Fibroblast of the aortic adventitia (primary cell): ENCODE results near the gene IFNA10. TPM values are rescaled to one million over a fixed set of nuclear protein-coding genes. Genes with fewer than 3 reads are reported as not detected.
"Not testable (repeated sequence)": the region's sequence is repeated elsewhere in the genome, so short reads cannot be mapped to it uniquely, and the experiment has no call there.

ENCODE experiments used
- DNase-seq: peaks from one replicate; pipeline ENCODE4 v3.0.0-alpha.2; 2010; ENCODE audit warnings: low read depth
- H3K4me3 ChIP-seq: 2 replicates; pipeline ENCODE4 v1.5.1; 2011; ENCODE audit warnings: low read depth, mild to moderate bottlenecking, control low read depth, low read length, moderate library complexity
- total RNA-seq: library from RNA; depleted of rRNA; stranded (reverse); fragments of >200 nt; gene quantifications from 2 replicates; pipeline ENCODE4 v1.2.3, GENCODE V29; 2012; ENCODE audit warnings: low replicate concordance
- TF ChIP-seq, protein P1 (sequence below): IDR thresholded peaks from 2 replicates; pipeline ENCODE4 v1.5.1; 2011; ENCODE audit warnings: mild to moderate bottlenecking, low read length, control low read depth, inconsistent platforms; ENCODE audit not compliant: insufficient read depth

The IFNA10 gene
- total RNA-seq, 1 donor, result not detected

DNA sequence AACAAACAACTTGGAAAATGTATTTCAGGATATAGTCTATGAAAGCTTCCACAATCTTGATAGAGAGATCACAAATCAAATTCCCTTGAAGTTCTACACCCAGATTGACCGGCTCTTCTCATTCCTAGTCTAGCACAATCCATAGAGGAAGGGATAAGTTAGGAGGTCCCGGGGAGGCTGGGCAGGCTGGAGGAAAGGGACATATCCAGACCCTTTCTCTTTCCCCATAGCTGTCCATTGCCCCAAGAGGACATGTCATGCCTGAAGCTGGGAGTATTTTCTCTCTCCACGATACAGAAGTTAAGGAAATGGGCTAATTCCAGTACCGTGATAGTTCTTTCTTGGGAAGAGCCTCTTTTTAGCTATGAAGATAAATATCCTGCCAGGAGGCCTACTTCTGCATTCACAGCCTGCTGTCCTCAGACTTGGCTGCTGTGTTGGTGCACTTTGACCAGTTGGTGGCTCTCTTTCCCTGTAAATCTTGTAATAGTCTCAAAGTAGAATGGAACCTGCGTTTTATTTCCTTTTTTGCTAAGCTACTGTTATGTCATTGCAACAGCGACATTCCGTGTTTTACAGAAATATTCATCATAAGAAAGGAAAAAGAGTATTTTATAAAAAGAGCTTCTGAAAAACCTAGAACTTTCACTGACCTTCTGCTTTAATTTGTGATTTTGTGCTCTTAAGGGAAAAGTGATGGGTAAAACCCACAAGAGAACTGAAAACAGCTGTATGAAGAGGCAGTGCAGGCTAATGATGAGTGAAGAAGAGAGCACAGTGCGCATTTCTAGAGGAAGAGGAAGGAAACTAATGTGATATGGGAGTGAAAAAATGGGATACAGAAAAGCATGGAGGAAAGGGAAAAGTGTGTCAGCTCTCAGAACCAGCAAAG is 28.8 kb upstream of the IFNA10 start:
- TF ChIP-seq, protein P1, sequence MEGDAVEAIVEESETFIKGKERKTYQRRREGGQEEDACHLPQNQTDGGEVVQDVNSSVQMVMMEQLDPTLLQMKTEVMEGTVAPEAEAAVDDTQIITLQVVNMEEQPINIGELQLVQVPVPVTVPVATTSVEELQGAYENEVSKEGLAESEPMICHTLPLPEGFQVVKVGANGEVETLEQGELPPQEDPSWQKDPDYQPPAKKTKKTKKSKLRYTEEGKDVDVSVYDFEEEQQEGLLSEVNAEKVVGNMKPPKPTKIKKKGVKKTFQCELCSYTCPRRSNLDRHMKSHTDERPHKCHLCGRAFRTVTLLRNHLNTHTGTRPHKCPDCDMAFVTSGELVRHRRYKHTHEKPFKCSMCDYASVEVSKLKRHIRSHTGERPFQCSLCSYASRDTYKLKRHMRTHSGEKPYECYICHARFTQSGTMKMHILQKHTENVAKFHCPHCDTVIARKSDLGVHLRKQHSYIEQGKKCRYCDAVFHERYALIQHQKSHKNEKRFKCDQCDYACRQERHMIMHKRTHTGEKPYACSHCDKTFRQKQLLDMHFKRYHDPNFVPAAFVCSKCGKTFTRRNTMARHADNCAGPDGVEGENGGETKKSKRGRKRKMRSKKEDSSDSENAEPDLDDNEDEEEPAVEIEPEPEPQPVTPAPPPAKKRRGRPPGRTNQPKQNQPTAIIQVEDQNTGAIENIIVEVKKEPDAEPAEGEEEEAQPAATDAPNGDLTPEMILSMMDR, result peak; percentile 55
- H3K4me3 ChIP-seq, result not testable (repeated sequence)
- peak; percentile 57 for DNase-seq

DNA sequence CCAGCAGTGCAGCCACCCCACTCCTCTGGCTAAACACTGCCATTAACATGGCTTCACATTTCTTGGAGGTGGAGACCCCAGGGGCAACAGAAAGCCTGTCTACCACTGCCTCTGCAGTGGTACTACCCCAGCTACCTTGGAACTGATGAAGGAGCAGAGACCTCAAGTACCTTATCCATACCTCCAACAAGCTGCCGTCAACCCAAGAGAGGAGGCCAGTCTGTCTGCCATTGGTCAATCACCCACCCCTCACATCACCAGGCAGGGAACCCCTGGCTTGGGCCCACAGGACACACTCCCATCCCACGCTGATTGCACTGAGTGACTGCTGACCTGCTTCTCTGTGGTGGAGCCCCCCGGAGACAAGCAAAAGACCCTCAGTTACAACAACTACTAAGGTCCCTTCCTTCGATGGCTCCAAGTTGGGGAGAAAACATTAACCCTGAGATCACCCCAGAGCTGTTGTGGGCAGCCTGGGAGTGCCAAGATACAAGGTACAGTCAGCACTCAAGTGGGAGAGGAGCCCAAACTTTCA is 27.3 kb upstream of the IFNA10 start:
- DNase-seq, result no peak
- TF ChIP-seq, protein P1, result no peak
- H3K4me3 ChIP-seq, result no peak overlapping the region

DNA sequence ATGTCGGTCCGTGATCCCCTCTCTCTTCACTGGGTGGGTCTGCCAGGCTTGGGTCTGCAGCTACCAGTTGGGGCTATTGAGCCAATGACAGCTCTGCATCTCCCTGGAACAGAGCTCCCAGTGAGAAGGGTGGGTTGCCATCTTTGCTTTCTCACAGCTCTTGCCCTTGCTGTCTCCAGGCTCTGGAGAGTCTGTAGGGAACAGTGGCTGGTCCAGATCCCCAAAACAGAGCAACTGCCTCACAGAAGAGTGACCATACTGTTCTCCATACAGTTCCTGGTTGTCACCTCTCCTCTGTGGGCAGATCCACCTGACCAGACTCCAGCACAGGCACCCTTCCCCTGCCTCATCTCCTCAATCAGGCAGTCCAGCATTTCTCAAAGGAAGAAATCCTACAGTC is 26.3 kb upstream of the IFNA10 start:
- TF ChIP-seq, protein P1, result no peak
- H3K4me3 ChIP-seq, result no peak overlapping the region
- no peak for DNase-seq

DNA sequence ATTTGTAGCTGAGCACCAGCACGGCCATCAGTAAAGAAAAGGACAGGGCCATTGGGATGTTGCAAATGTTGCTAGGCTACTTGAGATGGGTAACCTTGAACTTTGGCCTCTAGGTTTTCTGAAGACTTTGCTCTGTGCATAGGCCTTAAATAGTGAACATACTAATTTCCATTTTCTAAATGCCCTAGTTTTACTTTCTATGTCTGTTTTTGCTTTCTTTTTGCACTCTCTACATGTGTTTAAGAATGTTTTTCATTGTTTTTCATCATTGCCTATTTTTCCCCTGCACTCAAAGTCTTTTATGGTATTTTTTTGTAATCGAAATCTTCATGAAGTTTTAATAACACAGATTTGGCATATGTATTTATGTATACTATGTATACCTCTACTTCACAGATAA is 21.2 kb upstream of the IFNA10 start, which contains the start of gene IFNA17:
TSS of gene IFNA17 (minus strand) at position 101 of the 400 bp plus-strand sequence. CDS start at position 52, 49 bp downstream.
- no peak for DNase-seq
- no peak within 1 kb of the TSS for H3K4me3 ChIP-seq
- TF ChIP-seq, protein P1, result no peak

DNA sequence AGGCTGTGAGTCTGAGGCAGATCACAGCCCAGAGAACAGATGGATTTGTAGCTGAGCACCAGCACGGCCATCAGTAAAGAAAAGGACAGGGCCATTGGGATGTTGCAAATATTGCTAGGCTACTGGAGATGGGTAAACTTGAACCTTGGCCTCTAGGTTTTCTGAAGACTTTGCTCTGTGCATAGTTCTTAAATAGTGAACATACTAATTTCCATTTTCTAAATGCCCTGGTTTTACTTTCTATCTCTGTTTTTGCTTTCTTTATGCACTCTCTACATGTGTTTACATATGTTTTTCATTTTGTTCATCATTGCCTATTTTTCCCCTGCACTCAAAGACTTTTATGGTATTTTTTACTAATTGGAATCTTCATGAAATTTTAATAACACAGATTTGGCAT is 10.3 kb upstream of the IFNA10 start, which contains the start of gene IFNA16:
TSS of gene IFNA16 (minus strand) at position 101 of the 400 bp plus-strand sequence. CDS start at position 95, 6 bp downstream.
- H3K4me3 ChIP-seq, DNase-seq: not testable (repeated sequence)

DNA sequence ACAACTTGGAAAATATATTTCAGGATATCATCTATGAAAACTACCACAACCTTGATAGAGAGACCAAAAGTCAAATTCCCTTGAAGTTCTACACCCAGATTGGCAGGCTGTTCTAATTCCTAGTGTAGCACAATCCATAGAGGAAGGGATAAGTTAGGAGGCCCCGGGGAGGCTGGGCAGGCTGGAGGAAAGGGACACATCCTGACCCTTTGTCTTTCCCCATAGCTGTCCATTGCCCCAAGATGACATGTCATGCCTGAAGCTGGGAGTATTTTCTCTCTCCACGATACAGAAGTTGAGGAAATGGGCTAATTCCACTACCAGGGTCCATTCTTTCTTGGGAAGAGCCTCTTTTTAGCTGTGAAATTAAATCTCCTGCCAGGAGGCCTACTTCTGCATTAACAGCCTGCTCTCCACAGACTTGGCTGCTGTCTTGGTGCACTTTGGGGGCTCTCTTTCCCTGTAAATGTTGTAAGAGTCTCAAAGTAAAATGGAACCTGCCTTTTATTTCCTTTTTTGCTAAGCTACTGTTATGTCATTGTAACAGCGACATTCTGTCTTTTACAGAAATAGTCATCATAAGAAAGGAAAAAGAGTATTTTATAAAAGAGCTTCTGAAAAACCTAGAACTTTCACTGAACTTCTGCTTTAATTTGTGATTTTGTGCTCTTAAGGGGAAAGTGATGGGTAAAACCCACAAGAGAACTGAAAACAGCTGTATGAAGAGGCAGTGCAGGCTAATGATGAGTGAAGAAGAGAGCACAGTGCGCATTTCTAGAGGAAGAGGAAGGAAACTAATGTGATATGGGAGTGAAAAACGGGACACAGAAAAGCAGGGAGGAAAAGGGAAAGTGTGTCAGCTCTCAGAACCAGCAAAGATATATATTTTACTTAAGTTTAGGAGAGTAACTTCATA is 6.7 kb upstream of the IFNA10 start:
- TF ChIP-seq, protein P1, result peak; percentile 53
- DNase-seq, result peak; percentile 14
- not testable (repeated sequence) for H3K4me3 ChIP-seq

DNA sequence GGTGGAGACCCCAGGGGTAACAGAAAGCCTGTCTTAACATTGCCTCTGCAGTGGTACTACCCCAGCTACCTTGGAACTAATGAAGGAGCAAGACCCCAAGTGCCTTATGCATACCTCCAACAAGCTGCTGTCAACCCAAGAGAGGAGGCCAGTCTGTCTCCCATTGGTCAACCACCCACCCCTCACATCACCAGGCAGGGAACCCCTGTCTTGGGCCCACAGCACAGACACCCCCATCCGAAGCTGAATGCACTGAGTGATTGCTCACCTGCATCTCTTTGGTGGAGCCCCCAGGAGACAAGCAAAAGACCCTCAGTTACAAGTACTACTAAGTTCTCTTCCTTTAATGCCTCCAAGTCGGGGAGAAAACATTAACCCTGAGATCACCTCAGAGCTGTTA is 5.2 kb upstream of the IFNA10 start:
- H3K4me3 ChIP-seq, DNase-seq: not testable (repeated sequence)

DNA sequence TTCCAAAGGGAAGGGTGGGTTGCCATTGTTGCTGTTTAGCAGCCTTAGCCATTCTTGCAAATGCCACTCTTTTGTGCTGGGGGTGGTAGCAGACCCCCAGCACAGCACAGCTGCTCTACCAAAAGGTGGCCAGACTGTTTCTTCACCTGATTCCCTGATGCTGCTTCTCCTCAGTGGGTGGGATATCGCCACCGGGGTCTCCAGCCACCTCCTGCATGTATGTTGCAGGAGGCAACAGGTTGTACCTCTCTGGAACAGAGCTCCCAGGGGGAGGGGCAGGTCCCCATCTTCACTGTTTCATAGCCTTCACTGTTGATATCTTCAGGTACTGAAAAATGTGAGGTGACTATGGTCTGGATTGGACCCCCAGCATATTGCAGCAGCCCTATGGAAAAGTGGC is 3.8 kb upstream of the IFNA10 start:
- not testable (repeated sequence) for H3K4me3 ChIP-seq, DNase-seq
